GM21367 (cell line): ENCODE measurements around the gene C10orf95.

Experiments
- ATAC-seq: cut with Tn5 transposase; IDR thresholded peaks from one replicate; pipeline ENCODE4 v1.9.1; 2021; ENCODE audit not compliant: unreplicated experiment

The C10orf95 gene

GRCh38 chr10:102435133-102435497 lies 16.2 kb downstream of the C10orf95 start:
- no peak for ATAC-seq

GRCh38 chr10:102434394-102435132 lies 16.8 kb downstream of the C10orf95 start:
- no peak for ATAC-seq

- no peak for ATAC-seq
Measured at GRCh38 chr10:102433619-102434046, 17.7 kb downstream of the C10orf95 start.

GRCh38 chr10:102432162-102432950 lies 19.0 kb downstream of the C10orf95 start, which contains the start of gene CUEDC2:
CUEDC2 (minus strand) TSS chr10:102432574; CDS start chr10:102425188, 7,386 bp downstream.
- peak; percentile 82 for ATAC-seq

- ATAC-seq = no peak
Measured at GRCh38 chr10:102431452-102432124, 19.8 kb downstream of the C10orf95 start.

- ATAC-seq = no peak
Measured at GRCh38 chr10:102429468-102429867, 21.9 kb downstream of the C10orf95 start.

GRCh38 chr10:102426803-102427287 lies 24.5 kb downstream of the C10orf95 start:
- no peak for ATAC-seq

GRCh38 chr10:102425444-102425843 lies 25.9 kb downstream of the C10orf95 start:
- ATAC-seq = no peak

- no peak for ATAC-seq
Measured at GRCh38 chr10:102424916-102425315, 26.4 kb downstream of the C10orf95 start.

GRCh38 chr10:102424145-102424544 lies 27.2 kb downstream of the C10orf95 start:
- no peak for ATAC-seq

GRCh38 chr10:102423372-102423968 lies 27.9 kb downstream of the C10orf95 start:
- no peak for ATAC-seq

GRCh38 chr10:102422545-102423129 lies 28.7 kb downstream of the C10orf95 start:
- no peak for ATAC-seq

- ATAC-seq = no peak
Measured at GRCh38 chr10:102421757-102422512, 29.4 kb downstream of the C10orf95 start.

- ATAC-seq = no peak
Measured at GRCh38 chr10:102421507-102421756, 29.9 kb downstream of the C10orf95 start.

- ATAC-seq = peak; percentile 42
Measured at GRCh38 chr10:102420714-102421506, 30.4 kb downstream of the C10orf95 start, which contains the start of gene FBXL15. FBXL15 (plus strand) TSS chr10:102420836; CDS start chr10:102421130, 294 bp downstream.

- ATAC-seq = no peak
Measured at GRCh38 chr10:102420181-102420713, 31.1 kb downstream of the C10orf95 start.

- no peak for ATAC-seq
Measured at GRCh38 chr10:102419269-102420180, 31.8 kb downstream of the C10orf95 start.
